ENCODE results near the gene GADD45G. TPM values are rescaled to one million over a fixed set of nuclear protein-coding genes. Genes with fewer than 3 reads are reported as not detected.

The GADD45G gene
- polyA plus RNA-seq, 3 donors = 1.1 to 9.0 (median 1.3) TPM

DNA sequence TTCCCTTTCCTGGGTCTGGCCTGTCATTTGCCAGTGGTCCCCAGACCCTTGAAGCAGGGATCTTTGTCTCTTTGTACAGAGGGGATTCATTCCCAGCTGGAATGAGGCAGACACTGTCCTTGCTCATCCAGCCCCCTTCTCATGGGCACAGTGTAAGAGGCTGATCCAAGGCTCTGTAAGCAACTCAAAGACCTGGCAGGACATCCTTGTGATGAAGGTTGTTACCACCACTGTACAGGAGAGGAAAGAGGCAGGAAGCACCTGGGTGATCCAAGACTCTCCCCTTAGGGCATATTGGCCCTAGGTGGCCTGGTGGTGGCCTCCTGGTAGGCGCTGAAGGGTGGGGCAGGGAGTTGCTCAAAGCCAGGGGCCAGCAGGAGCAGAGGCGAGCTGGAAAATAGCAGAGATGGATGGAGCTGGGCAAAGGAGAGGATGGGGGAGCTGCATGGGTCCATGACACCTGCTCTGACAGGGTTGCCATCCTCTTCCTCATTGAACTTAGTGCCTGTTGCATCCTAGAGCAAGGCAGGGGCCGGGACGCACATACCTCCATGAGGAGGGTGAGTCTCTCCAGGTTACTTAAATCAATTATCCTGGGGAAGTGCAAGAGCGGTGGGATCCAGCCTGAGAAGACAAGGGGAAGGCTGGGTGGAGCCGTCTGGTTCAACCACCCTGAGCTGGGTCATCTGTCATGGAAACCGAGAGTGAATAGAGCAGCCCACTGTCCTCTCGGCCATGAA is 9.8 kb upstream of the GADD45G start:
- DNase-seq = no peak
- Histone ChIP-seq H3K4me2 (replicated peaks; ENCODE audit: extremely low read depth, low read length, poor library complexity, severe bottlenecking) (no peak overlapping the region), H3K79me2 (ENCODE audit: insufficient read depth, low read length) (no peaks in the 10 kb centered on the region), H3K27ac (ENCODE audit: low read depth in 1 of 2, low read length in 2 of 2) (no peak overlapping the region), H3K9ac (ENCODE audit: insufficient read depth, low read length, poor library complexity, severe bottlenecking) (no peak overlapping the region), H3K4me3 (replicated peaks in 1 of 3; ENCODE audit: low read depth in 2 of 3, low read length in 3 of 3) (no peak overlapping the region), H2AFZ (ENCODE audit: insufficient read depth, low read depth, low read length, poor library complexity, severe bottlenecking) (no peak overlapping the region), H4K20me1 (ENCODE audit: insufficient read depth, low read length) (no peaks in the 10 kb centered on the region), H3K9me3 (replicated peaks in 1 of 2; ENCODE audit: control insufficient read depth in 1 of 2, insufficient read depth in 1 of 2, low read length in 2 of 2) (no peaks in the 10 kb centered on the region), H3K27me3 (ENCODE audit: control insufficient read depth in 2 of 2, insufficient read depth in 2 of 2, low read length in 2 of 2) (no peaks in the 10 kb centered on the region), H3K4me1 (ENCODE audit: control insufficient read depth in 1 of 2, insufficient read depth in 2 of 2, low read length in 2 of 2) (no peaks in the 10 kb centered on the region), H3K36me3 (replicated peaks in 1 of 2; ENCODE audit: control insufficient read depth in 1 of 2, insufficient read depth in 2 of 2, low read length in 2 of 2) (no peaks in the 10 kb centered on the region)
- H3K27ac Mint-ChIP-seq = no peak overlapping the region
- no peaks in the 10 kb centered on the region for H3K36me3 Mint-ChIP-seq
- intact Hi-C loops (cut with micrococcal nuclease) = no loop called here
- H3K4me1 Mint-ChIP-seq = peaks cover 2% of the 10 kb centered on the region
- no peak overlapping the region for H3K4me3 Mint-ChIP-seq
- no peaks in the 10 kb centered on the region for H3K9me3 Mint-ChIP-seq
- 83% methylated on average over 1 of the region's 8 CpGs for WGBS (ENCODE audit: insufficient coverage)
- H3K27me3 Mint-ChIP-seq (ENCODE audit: low read depth in 3 of 3) = peaks cover 5 to 6% (median 5%) of the 10 kb centered on the region in 3 donors
- TF ChIP-seq, protein P1, sequence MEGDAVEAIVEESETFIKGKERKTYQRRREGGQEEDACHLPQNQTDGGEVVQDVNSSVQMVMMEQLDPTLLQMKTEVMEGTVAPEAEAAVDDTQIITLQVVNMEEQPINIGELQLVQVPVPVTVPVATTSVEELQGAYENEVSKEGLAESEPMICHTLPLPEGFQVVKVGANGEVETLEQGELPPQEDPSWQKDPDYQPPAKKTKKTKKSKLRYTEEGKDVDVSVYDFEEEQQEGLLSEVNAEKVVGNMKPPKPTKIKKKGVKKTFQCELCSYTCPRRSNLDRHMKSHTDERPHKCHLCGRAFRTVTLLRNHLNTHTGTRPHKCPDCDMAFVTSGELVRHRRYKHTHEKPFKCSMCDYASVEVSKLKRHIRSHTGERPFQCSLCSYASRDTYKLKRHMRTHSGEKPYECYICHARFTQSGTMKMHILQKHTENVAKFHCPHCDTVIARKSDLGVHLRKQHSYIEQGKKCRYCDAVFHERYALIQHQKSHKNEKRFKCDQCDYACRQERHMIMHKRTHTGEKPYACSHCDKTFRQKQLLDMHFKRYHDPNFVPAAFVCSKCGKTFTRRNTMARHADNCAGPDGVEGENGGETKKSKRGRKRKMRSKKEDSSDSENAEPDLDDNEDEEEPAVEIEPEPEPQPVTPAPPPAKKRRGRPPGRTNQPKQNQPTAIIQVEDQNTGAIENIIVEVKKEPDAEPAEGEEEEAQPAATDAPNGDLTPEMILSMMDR (IDR thresholded peaks at IDR 0.05) = no peak

DNA sequence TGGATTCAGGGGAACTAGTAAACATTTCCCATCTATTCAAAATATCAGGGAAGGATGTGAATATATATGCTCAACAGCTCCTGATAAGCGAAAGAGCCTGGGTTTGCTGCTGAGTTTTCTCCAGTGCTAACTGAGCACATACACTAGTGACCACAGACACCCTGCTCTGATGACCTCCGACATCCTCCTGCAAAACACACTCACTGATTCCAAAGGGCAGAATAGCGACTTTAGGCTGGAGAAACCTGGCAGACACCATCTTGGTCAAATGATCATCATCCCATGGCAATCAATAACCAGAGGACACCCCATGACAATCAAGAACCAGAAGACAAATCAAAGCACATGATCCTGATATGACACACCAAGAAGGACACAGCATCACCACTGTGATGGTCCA is 9.2 kb upstream of the GADD45G start:
- Histone ChIP-seq H3K4me3 (replicated peaks in 1 of 3; ENCODE audit: low read depth in 2 of 3, low read length in 3 of 3) (no peak overlapping the region), H3K27ac (ENCODE audit: low read depth in 1 of 2, low read length in 2 of 2) (no peak overlapping the region), H3K9me3 (replicated peaks in 1 of 2; ENCODE audit: control insufficient read depth in 1 of 2, insufficient read depth in 1 of 2, low read length in 2 of 2) (no peaks in the 10 kb centered on the region), H3K36me3 (replicated peaks in 1 of 2; ENCODE audit: control insufficient read depth in 1 of 2, insufficient read depth in 2 of 2, low read length in 2 of 2) (no peaks in the 10 kb centered on the region), H2AFZ (ENCODE audit: insufficient read depth, low read depth, low read length, poor library complexity, severe bottlenecking) (no peak overlapping the region), H3K79me2 (ENCODE audit: insufficient read depth, low read length) (no peaks in the 10 kb centered on the region), H3K4me2 (replicated peaks; ENCODE audit: extremely low read depth, low read length, poor library complexity, severe bottlenecking) (no peak overlapping the region), H4K20me1 (ENCODE audit: insufficient read depth, low read length) (no peaks in the 10 kb centered on the region), H3K9ac (ENCODE audit: insufficient read depth, low read length, poor library complexity, severe bottlenecking) (no peak overlapping the region), H3K4me1 (ENCODE audit: control insufficient read depth in 1 of 2, insufficient read depth in 2 of 2, low read length in 2 of 2) (no peaks in the 10 kb centered on the region), H3K27me3 (ENCODE audit: control insufficient read depth in 2 of 2, insufficient read depth in 2 of 2, low read length in 2 of 2) (no peaks in the 10 kb centered on the region)
- Mint-ChIP-seq H3K27me3 (ENCODE audit: low read depth in 3 of 3) (peaks cover 5 to 13% (median 5%) of the 10 kb centered on the region in 3 donors), H3K4me1 (peaks cover 2% of the 10 kb centered on the region), H3K27ac (no peak overlapping the region), H3K36me3 (no peaks in the 10 kb centered on the region), H3K4me3 (no peak overlapping the region), H3K9me3 (no peaks in the 10 kb centered on the region)
- no peak for DNase-seq
- TF ChIP-seq, protein P1 (IDR thresholded peaks at IDR 0.05) = no peak
- intact Hi-C loops (cut with micrococcal nuclease) = no loop called here
- 100% methylated on average over 2 of the region's 3 CpGs for WGBS (ENCODE audit: insufficient coverage)
